MM.1S (cell line): ENCODE measurements around the gene CMIP.

Experiments
- DNase-seq: peaks from one replicate; pipeline ENCODE4 v3.0.0-alpha.2; 2015
- H2AFZ ChIP-seq: fragments of 300-600 bp; sonication (generic); 2 replicates; pipeline ENCODE4 v1.6.0; 2016; ENCODE audit warnings: antibody characterized with exemption, low read length
- H3F3A ChIP-seq: fragments of 300-600 bp; sonication (generic); 2 replicates; pipeline ENCODE4 v1.6.1; 2016; ENCODE audit warnings: mild to moderate bottlenecking, antibody characterized with exemption, low read length, moderate library complexity, mixed read lengths; ENCODE audit not compliant: insufficient read depth
- H3K27ac ChIP-seq: fragments of 300-600 bp; sonication (generic); 2 replicates; pipeline ENCODE4 v1.5.1; 2016; ENCODE audit warnings: mild to moderate bottlenecking, low read length
- H3K27me3 ChIP-seq: fragments of 300-600 bp; sonication (generic); replicated peaks from 2 replicates; pipeline ENCODE4 v1.6.0; 2016; ENCODE audit warnings: low read length; ENCODE audit not compliant: insufficient read depth
- H3K36me3 ChIP-seq: fragments of 300-600 bp; sonication (generic); replicated peaks from 2 replicates; pipeline ENCODE4 v1.6.1; 2016; ENCODE audit warnings: mild to moderate bottlenecking, low read length, mixed read lengths; ENCODE audit not compliant: insufficient read depth
- H3K4me1 ChIP-seq: fragments of 300-600 bp; sonication (generic); 2 replicates; pipeline ENCODE4 v1.6.1; 2016; ENCODE audit warnings: low read length, mixed read lengths
- H3K4me2 ChIP-seq: fragments of 300-600 bp; sonication (generic); 2 replicates; pipeline ENCODE4 v1.6.0; 2016; ENCODE audit warnings: low read depth, low read length
- H3K4me3 ChIP-seq: fragments of 300-600 bp; sonication (generic); 2 replicates; pipeline ENCODE4 v1.5.1; 2016; ENCODE audit warnings: low read length, mixed read lengths
- H3K79me2 ChIP-seq: fragments of 300-600 bp; sonication (generic); 2 replicates; pipeline ENCODE4 v1.6.1; 2016; ENCODE audit warnings: mixed run types, low read length, mixed read lengths
- H3K9ac ChIP-seq: fragments of 300-600 bp; sonication (generic); 2 replicates; pipeline ENCODE4 v1.6.1; 2016; ENCODE audit warnings: low read length, mixed read lengths
- H3K9me2 ChIP-seq: fragments of 300-600 bp; sonication (generic); replicated peaks from 2 replicates; pipeline ENCODE4 v1.6.1; 2016; ENCODE audit warnings: mild to moderate bottlenecking, low read length, mixed read lengths; ENCODE audit not compliant: insufficient read depth
- H3K9me3 ChIP-seq: fragments of 300-600 bp; sonication (generic); replicated peaks from 2 replicates; pipeline ENCODE4 v1.6.1; 2016; ENCODE audit warnings: mild to moderate bottlenecking, low read length, mixed read lengths; ENCODE audit not compliant: insufficient read depth
- H4K20me1 ChIP-seq: fragments of 300-600 bp; sonication (generic); 2 replicates; pipeline ENCODE4 v1.6.1; 2016; ENCODE audit warnings: mild to moderate bottlenecking, low read length, moderate library complexity, mixed read lengths; ENCODE audit not compliant: insufficient read depth
- CTCF ChIP-seq: fragments of 300-600 bp; sonication (generic); IDR thresholded peaks from 2 replicates; pipeline ENCODE4 v1.5.1; 2016; ENCODE audit warnings: antibody characterized with exemption, low read length, mixed read lengths
- EZH2 ChIP-seq: fragments of 300-600 bp; sonication (generic); optimal IDR thresholded peaks from 2 replicates; pipeline ENCODE3; 2017; ENCODE audit warnings: low read depth, mild to moderate bottlenecking, antibody characterized with exemption, low read length, mixed read lengths
- EZH2phosphoT487 ChIP-seq: fragments of 300-600 bp; sonication (generic); IDR thresholded peaks from 2 replicates; pipeline ENCODE4 v1.6.1; 2018; ENCODE audit warnings: antibody characterized with exemption, low read length

The CMIP gene

DNA sequence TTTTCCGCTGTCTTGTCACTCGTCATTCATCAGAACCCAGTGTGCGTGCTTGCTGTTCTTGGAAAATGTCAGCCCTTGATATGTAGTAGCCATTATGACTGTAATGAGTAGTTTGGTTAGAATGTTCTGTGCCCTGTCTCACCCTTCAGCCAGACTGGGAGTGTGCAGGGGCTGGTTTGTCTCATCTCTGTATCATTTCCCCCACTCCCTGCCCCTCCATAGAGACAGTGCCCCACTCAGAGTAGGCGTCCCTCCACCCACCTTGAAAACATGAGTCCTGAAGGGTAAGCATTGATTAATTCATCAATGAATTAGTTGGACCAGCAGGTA, 197.5 kb downstream of the CMIP start:
- Histone ChIP-seq H3K36me3 (no peaks in the 10 kb centered on the region), H3F3A (no peaks in the 10 kb centered on the region), H3K9me3 (no peaks in the 10 kb centered on the region), H3K27me3 (no peaks in the 10 kb centered on the region), H2AFZ (no peak overlapping the region), H3K4me3 (no peak overlapping the region), H4K20me1 (no peaks in the 10 kb centered on the region), H3K79me2 (peaks cover under 1% of the 10 kb centered on the region; the same call in 1 of the 2 replicates), H3K4me2 (no peak overlapping the region), H3K9ac (no peak overlapping the region), H3K9me2 (no peaks in the 10 kb centered on the region), H3K27ac (no peak overlapping the region), H3K4me1 (no peaks in the 10 kb centered on the region)
- no peak for DNase-seq
- TF ChIP-seq CTCF (no peak), EZH2phosphoT487 (no peak), EZH2 (no peak)

DNA sequence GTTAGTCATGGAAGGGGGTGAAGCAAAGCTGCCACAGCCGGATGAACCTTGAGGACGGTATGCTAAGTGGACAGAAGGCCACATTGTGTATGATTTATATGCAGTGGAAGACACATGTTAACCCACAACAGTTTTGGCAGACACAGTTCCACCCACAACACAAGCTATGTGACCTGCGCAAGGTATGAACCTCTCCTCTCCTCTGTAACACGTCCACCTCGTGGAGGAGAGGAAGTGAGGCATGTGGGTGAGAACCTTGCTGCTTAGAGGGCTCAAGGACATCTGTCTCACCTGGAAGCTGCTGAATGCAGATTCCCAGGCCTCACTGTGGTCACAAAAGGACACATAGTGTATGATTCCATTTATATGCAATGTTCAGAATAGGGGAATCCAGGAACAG, 198.3 kb downstream of the CMIP start:
- Histone ChIP-seq H3K9ac (no peak overlapping the region), H3K36me3 (no peaks in the 10 kb centered on the region), H4K20me1 (no peaks in the 10 kb centered on the region), H3K27me3 (no peaks in the 10 kb centered on the region), H3F3A (no peaks in the 10 kb centered on the region), H3K79me2 (peaks cover 5% of the 10 kb centered on the region), H3K4me1 (no peaks in the 10 kb centered on the region), H3K9me3 (no peaks in the 10 kb centered on the region), H3K4me2 (no peak overlapping the region), H3K27ac (no peak overlapping the region), H3K9me2 (no peaks in the 10 kb centered on the region), H2AFZ (no peak overlapping the region), H3K4me3 (no peak overlapping the region)
- DNase-seq = no peak
- TF ChIP-seq EZH2 (no peak), EZH2phosphoT487 (no peak), CTCF (no peak)

DNA sequence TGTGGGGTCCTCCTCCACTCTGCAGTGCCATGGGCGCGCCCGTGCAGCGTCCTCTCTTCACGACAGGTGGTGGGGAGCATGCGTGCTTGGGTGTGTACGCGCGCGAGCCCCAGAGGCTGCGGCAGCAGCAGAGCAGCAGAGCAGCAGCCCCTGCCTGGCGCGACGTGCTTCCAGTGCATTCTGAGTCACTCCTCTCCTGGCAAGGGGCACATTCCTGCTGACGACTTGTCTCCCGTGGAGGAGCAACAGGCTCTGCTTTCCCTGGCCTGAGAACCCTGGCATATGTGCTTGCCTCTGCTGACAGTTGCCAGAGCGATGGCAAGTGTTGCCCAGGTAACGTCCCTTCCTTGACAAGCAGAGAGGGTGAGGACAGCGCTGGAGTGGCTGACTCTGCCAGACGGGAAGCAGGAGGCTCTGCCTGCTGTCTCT, 200.7 kb downstream of the CMIP start:
- DNase-seq = no peak
- Histone ChIP-seq H3K9me2 (no peaks in the 10 kb centered on the region), H3K36me3 (no peaks in the 10 kb centered on the region), H4K20me1 (no peaks in the 10 kb centered on the region), H3K27ac (no peak overlapping the region), H3K27me3 (no peaks in the 10 kb centered on the region), H2AFZ (no peak overlapping the region), H3K4me3 (no peak overlapping the region), H3F3A (no peaks in the 10 kb centered on the region), H3K4me2 (no peak overlapping the region), H3K4me1 (peaks cover 4% of the 10 kb centered on the region; the same call in 1 of the 2 replicates), H3K9me3 (no peaks in the 10 kb centered on the region), H3K9ac (no peak overlapping the region), H3K79me2 (peaks cover 5% of the 10 kb centered on the region)
- TF ChIP-seq EZH2phosphoT487 (no peak), CTCF (no peak), EZH2 (no peak)
